HS-27A (cell line): Measurements from ENCODE around the gene ISG15.
"Not testable (repeated sequence)": the region's sequence is repeated elsewhere in the genome, so short reads cannot be mapped to it uniquely, and the experiment has no call there.

ENCODE experiments used
- DNase-seq: peaks from one replicate; pipeline ENCODE4 v3.0.0-alpha.2; 2012; ENCODE audit warnings: low read depth, missing footprints

Gene ISG15

DNA sequence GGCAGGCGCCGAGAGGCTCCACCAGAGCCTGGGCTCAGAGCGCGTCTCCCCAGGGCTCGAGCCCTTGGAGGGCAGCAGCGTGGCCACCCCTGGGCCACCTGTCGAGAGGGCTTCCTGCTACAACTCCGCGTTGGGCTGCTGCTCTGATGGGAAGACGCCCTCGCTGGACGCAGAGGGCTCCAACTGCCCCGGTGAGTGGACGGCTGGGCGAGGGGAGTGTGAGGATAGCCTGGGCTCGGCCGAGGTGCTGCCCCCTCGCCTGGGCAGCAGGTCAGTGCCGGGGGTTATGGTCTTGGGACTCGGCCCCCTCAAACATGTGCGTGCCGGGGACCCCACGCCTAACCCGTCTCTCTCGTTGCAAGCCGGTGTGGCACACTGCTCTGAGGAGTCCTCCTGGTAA is 33.5 kb downstream of the ISG15 start:
- no peak for DNase-seq

DNA sequence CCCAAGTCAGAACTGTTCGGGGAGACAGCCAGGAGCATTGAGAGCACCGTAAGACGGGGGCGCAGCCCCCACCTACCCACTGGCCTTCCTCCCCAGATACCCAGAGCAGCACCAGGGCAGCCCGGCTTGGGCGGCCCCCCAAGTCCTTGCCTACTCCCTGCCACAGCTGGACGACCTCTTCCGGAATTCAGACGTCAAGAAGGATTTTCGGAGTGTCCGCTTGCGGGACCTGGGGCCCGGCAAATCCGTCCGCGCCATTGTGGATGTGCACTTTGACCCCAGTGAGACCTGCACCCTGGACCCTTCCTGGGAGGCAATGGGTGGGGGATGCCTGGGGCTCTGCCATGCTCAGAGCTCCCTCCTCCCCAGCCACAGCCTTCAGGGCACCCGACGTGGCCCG is 34.1 kb downstream of the ISG15 start:
- DNase-seq = no peak

DNA sequence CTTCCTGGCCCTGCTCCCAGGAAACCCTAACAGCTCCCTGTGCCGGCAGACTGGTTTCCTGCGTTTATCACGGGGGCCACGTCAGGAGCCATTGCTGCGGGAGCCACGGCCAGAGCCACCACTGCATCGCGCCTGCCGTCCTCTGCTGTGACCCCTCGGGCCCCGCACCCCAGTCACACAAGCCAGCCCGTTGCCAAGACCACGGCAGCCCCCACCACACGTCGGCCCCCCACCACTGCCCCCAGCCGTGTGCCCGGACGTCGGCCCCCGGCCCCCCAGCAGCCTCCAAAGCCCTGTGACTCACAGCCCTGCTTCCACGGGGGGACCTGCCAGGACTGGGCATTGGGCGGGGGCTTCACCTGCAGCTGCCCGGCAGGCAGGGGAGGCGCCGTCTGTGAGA is 34.7 kb downstream of the ISG15 start:
- DNase-seq = no peak

DNA sequence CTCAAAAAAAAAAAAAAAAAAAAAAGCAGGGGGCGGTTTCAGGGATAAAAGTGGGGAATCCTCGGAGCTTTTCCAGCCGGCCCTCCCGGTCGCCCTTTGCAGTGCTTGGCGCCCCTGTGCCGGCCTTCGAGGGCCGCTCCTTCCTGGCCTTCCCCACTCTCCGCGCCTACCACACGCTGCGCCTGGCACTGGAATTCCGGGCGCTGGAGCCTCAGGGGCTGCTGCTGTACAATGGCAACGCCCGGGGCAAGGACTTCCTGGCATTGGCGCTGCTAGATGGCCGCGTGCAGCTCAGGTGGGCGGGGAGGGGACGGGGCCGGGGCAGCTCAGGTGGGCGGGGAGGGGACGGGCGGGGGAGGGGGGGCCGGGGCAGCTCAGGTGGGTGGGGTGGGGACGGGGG is 35.5 kb downstream of the ISG15 start:
- DNase-seq = no peak

GRCh38 chr1:1049318-1050165 is 36.2 kb downstream of the ISG15 start:
- no peak for DNase-seq

DNA sequence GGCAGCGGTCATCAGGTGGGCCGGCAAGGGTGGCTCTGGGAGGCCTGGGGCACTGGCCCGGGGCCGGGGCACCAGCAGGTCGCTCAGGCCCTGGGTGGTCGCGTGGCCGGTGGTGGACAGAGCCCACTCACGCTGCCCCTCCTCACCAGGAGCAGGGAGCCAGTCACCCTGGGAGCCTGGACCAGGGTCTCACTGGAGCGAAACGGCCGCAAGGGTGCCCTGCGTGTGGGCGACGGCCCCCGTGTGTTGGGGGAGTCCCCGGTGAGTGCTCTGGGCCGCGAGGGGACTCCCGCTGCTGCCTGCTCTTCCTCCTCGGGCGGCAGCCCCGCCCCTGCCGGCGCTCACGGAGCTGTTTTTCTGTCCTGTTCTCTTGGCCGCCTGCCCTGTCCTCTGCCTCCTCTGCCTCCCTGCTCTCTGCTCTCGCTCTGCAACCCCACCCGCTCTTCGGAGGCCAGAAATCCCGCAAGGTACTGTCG is 37.3 kb downstream of the ISG15 start:
- DNase-seq = no peak

DNA sequence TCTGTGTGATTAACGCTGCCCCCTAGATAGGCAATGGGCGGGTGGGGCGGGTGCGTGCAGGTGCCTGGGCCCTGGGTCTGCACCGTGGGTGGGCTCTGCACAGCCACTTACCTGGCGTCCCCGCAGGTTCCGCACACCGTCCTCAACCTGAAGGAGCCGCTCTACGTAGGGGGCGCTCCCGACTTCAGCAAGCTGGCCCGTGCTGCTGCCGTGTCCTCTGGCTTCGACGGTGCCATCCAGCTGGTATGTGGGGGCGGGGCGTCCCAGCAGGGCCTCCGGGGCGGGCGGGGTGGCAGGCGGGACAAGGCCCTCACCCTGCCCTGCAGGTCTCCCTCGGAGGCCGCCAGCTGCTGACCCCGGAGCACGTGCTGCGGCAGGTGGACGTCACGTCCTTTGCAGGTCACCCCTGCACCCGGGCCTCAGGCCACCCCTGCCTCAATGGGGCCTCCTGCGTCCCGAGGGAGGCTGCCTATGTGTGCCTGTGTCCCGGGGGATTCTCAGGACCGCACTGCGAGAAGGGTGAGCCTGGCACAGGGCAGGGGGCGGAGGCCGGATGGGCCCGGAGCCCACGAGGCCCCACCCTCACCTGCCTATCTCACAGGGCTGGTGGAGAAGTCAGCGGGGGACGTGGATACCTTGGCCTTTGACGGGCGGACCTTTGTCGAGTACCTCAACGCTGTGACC is 38.0 kb downstream of the ISG15 start:
- DNase-seq = no peak

- DNase-seq = no peak
Observed at GRCh38 chr1:1052003-1052840, 38.9 kb downstream of the ISG15 start.

- DNase-seq = no peak
Observed at GRCh38 chr1:1053022-1053421, 39.7 kb downstream of the ISG15 start.

DNA sequence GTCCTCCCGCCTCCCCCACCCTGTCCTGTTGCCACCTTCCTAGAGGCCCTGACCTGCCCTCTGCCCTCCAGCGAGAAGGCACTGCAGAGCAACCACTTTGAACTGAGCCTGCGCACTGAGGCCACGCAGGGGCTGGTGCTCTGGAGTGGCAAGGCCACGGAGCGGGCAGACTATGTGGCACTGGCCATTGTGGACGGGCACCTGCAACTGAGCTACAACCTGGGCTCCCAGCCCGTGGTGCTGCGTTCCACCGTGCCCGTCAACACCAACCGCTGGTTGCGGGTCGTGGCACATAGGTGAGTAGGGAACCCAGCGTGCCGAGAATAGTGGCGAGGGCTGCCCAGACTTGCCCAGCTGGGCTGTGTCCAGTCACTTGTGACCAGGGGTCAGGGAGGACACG is 40.4 kb downstream of the ISG15 start:
- no peak for DNase-seq

GRCh38 chr1:1054099-1054700 is 40.9 kb downstream of the ISG15 start:
- DNase-seq = no peak

DNA sequence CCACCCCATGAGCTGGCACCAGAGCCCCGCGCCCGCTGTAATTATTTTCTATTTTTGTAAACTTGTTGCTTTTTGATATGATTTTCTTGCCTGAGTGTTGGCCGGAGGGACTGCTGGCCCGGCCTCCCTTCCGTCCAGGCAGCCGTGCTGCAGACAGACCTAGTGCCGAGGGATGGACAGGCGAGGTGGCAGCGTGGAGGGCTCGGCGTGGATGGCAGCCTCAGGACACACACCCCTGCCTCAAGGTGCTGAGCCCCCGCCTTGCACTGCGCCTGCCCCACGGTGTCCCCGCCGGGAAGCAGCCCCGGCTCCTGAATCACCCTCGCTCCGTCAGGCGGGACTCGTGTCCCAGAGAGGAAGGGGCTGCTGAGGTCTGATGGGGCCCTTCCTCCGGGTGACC is 41.7 kb downstream of the ISG15 start:
- no peak for DNase-seq

DNA sequence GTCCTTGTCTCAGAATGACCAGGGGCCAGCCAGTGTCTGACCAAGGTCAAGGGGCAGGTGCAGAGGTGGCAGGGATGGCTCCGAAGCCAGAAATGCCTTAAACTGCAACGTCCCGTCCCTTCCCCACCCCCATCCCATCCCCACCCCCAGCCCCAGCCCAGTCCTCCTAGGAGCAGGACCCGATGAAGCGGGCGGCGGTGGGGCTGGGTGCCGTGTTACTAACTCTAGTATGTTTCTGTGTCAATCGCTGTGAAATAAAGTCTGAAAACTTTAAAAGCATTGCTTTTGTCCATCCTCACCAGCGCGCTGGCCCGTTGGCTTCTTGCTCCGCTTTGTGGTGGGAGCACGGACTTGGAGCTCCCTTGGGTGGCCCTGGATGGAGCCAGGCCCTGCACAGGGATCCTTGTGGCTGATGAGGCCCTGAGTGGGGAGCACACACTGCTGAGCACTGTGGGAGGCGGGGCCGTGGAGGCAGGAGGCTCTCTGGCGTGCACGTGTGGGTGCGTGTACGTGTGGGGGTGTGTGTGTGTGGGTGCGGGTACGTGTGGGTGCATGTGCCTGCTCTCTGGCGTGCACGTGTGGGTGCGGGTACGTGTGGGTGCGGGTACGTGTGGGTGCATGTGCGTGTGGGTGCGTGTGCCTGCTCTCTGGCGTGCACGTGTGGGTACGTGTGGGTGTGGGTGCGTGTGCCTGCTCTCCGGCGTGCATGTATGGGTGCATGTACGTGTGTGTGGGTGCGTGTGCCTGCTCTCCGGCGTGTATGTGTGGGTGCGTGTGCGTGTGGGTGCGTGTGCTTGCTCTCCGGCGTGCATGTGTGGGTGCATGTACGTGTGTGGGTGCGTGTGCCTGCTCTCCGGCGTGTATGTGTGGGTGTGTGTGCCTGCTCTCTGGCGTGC is 42.8 kb downstream of the ISG15 start:
- no peak for DNase-seq

DNA sequence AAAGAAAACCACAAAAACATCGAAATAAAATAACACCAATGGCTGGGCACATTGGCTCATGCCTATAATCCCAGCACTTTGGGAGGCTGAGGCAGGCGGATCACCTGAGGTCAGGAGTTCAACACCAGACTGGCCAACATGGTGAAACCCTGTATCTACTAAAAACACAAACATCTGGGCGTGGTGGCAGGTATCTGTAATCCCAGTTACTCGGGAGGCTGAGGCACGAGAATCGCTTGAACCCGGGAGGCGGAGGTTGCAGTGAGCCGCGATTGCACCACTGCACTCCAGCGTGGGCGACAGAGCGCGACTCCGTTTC is 44.4 kb downstream of the ISG15 start:
- not testable (repeated sequence) for DNase-seq

GRCh38 chr1:1058088-1058905 is 45.0 kb downstream of the ISG15 start:
- no peak for DNase-seq

- DNase-seq = peak; percentile 9
Observed at GRCh38 chr1:1058921-1059493, 45.7 kb downstream of the ISG15 start.

GRCh38 chr1:1059494-1060280 is 46.4 kb downstream of the ISG15 start:
- DNase-seq = peak; percentile 36

DNA sequence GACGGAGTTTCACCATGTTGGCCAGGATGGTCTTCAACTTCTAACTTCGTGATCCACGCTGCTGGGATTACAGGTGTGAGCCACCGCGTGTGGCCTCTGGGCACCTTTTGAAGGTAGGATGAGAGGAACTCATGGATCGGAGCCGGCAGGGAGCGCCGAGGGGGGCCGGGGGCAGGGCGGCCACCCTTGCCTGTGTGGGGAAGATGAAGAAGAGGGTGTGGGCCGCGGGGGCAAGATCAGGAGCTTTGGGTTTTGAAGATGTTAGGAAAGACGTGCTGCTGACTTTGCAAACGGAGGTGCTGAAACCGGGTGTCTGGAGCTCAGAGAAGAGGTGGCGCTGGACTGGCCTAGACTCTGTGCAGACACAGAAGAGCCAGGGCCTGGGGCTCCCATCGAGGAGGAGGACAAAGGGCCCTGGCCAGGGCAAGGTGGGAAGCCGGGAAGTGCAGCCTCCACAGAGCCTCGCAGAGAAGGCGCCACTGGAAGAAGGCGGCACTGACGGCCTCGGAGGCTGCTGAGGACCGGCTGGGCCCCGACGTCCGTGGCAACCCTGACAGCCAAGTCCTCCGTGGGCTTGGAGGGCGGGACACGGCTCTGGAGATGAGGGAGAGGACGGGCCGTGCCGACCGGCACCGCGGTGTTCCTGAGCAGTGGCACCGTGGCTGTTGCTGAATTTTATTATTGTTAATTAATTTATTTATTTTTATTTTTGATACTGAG is 47.1 kb downstream of the ISG15 start:
- no peak for DNase-seq
